ENCODE measurements around the gene BMPR1B. TPM values are rescaled to one million over a fixed set of nuclear protein-coding genes. Genes with fewer than 3 reads are reported as not detected.

The BMPR1B gene
- total and polyA plus RNA-seq, 10 donors = 0.12 to 2.4 (median 1.2) TPM

GRCh38 chr4:94746746-94747145, 11.0 kb upstream of the BMPR1B start:
- no peaks in the 10 kb centered on the region for H3K9me3 ChIP-seq
- intact Hi-C loops (cut with DNase I; ENCODE audit: low total_unique reads) = no loop called here
- no peak for DNase-seq
- TF ChIP-seq, protein P1, sequence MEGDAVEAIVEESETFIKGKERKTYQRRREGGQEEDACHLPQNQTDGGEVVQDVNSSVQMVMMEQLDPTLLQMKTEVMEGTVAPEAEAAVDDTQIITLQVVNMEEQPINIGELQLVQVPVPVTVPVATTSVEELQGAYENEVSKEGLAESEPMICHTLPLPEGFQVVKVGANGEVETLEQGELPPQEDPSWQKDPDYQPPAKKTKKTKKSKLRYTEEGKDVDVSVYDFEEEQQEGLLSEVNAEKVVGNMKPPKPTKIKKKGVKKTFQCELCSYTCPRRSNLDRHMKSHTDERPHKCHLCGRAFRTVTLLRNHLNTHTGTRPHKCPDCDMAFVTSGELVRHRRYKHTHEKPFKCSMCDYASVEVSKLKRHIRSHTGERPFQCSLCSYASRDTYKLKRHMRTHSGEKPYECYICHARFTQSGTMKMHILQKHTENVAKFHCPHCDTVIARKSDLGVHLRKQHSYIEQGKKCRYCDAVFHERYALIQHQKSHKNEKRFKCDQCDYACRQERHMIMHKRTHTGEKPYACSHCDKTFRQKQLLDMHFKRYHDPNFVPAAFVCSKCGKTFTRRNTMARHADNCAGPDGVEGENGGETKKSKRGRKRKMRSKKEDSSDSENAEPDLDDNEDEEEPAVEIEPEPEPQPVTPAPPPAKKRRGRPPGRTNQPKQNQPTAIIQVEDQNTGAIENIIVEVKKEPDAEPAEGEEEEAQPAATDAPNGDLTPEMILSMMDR (IDR thresholded peaks at IDR 0.05 in 8 of 11, conservative IDR thresholded peaks at IDR 0.05 in 3 of 11) = no peak
- TF ChIP-seq POLR2AphosphoS5 (IDR thresholded peaks at IDR 0.05) = no peak
- no peak for TF ChIP-seq POLR2A (IDR thresholded peaks at IDR 0.05)
- no peak overlapping the region for H3K4me3 ChIP-seq
- WGBS, 5 donors = 86 to 97% (median 89%) methylated on average over 3 of the region's 3 CpGs
- H3K4me1 ChIP-seq = no peaks in the 10 kb centered on the region
- no peak overlapping the region for H3K27ac ChIP-seq
- no peaks in the 10 kb centered on the region for H3K27me3 ChIP-seq (replicated peaks in 1 of 7)
- no peaks in the 10 kb centered on the region for H3K36me3 ChIP-seq

DNA sequence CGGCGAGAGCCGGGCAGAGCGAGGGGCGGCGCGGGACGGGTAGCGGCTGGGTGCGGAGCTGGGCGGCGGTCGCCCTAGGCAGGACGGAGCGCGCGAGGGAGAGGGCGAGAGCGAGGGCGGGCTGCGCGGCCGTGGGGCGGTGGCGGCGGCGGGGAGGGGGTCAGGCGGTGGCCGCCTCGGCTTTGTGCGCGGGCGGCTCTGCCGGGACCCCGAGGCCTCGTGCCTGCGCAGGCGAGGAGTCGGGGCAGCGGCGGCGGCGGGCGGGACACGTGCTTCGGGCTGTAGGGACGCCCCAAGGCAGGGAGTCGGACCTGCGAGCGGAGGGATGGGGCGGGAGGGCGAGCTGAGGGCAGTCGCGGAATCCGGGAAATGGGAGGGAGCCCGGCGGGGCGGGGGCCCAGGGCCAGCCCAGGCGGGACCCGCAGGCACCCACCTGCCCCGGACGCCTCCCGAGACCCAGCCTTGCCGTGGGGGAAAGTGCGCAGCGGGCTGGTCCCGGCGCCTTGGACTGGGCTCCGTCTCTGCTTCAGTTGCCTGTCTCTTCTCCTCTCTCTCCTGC, 465 bp downstream of the BMPR1B start:
- TF ChIP-seq POLR2A (IDR thresholded peaks at IDR 0.05) = no peak
- TF ChIP-seq, protein P1 (IDR thresholded peaks at IDR 0.05 in 8 of 11, conservative IDR thresholded peaks at IDR 0.05 in 3 of 11) = no peak
- no peak for TF ChIP-seq POLR2AphosphoS5 (IDR thresholded peaks at IDR 0.05)
- no peaks in the 10 kb centered on the region for H3K9me3 ChIP-seq
- 2 to 8% (median 2%) methylated on average over 6 to 69 of the region's 69 CpGs for WGBS, 5 donors
- H3K27me3 ChIP-seq (replicated peaks in 1 of 7) = peaks cover 0 to 81% (median 28%) of the 10 kb centered on the region in 7 donors
- peaks cover 0 to 21% (median 13%) of the 10 kb centered on the region in 6 donors for H3K4me1 ChIP-seq
- intact Hi-C loops (cut with DNase I; ENCODE audit: low total_unique reads) = no loop called here
- peak; percentile 76 for DNase-seq
- peak overlapping the region in 4 of 8 donors; percentile 18 to 57 (median 53) for H3K27ac ChIP-seq
- H3K36me3 ChIP-seq = no peaks in the 10 kb centered on the region
- peak overlapping the region; percentile 26 to 68 (median 36) for H3K4me3 ChIP-seq

GRCh38 chr4:94758700-94759399, 1.1 kb downstream of the BMPR1B start:
- DNase-seq = no peak
- H3K4me1 ChIP-seq = peaks cover 0 to 21% (median 13%) of the 10 kb centered on the region in 6 donors
- intact Hi-C loops (cut with DNase I; ENCODE audit: low total_unique reads) = no loop called here
- WGBS, 5 donors = 40 to 55% (median 46%) methylated on average over 19 of the region's 19 CpGs
- no peaks in the 10 kb centered on the region for H3K9me3 ChIP-seq
- no peaks in the 10 kb centered on the region for H3K36me3 ChIP-seq
- H3K27ac ChIP-seq = peak overlapping the region in 4 of 8 donors; percentile 18 to 57 (median 53)
- H3K4me3 ChIP-seq = peak overlapping the region; percentile 26 to 68 (median 36)
- TF ChIP-seq, protein P1 (IDR thresholded peaks at IDR 0.05 in 8 of 11, conservative IDR thresholded peaks at IDR 0.05 in 3 of 11) = no peak
- TF ChIP-seq POLR2A (IDR thresholded peaks at IDR 0.05) (no peak), POLR2AphosphoS5 (IDR thresholded peaks at IDR 0.05) (no peak)
- H3K27me3 ChIP-seq (replicated peaks in 1 of 7) = peaks cover 0 to 81% (median 28%) of the 10 kb centered on the region in 7 donors

DNA sequence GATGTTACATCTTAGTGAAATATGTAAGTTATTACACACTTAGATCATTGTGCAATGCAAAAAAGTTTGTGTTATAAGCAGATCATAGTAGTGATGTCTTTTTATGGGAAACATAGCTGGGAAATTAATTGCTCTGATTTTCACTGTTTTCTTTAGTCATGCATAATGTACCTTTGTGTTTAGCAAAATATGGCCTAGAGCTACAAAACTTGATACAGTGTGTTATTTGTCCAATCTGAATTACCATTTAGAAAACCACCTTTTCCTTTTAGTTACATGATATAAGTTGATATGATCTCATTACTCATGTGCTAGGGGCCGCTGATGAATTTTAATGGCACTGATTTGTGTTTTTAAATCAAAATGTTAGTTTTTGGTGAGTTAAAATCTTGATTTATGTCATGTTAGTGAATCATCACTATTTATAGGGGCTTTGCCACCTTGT, 2.0 kb downstream of the BMPR1B start:
- Histone ChIP-seq H3K4me1 (peaks cover 0 to 21% (median 13%) of the 10 kb centered on the region in 6 donors), H3K27ac (no peak overlapping the region), H3K27me3 (replicated peaks in 1 of 7) (peaks cover 0 to 76% (median 28%) of the 10 kb centered on the region in 7 donors), H3K4me3 (no peak overlapping the region), H3K9me3 (no peaks in the 10 kb centered on the region), H3K36me3 (no peaks in the 10 kb centered on the region)
- intact Hi-C loops (cut with DNase I; ENCODE audit: low total_unique reads) = no loop called here
- no peak for DNase-seq
- TF ChIP-seq POLR2AphosphoS5 (IDR thresholded peaks at IDR 0.05) (no peak), POLR2A (IDR thresholded peaks at IDR 0.05) (no peak)
- TF ChIP-seq, protein P1 (IDR thresholded peaks at IDR 0.05 in 8 of 11, conservative IDR thresholded peaks at IDR 0.05 in 3 of 11) = no peak
- 80 to 96% (median 89%) methylated on average over 1 of the region's 1 CpG for WGBS, 5 donors
